ENCODE measurements around the gene RSPH10B.
"Not testable (repeated sequence)": the region's sequence is repeated elsewhere in the genome, so short reads cannot be mapped to it uniquely, and the experiment has no call there.

DNA sequence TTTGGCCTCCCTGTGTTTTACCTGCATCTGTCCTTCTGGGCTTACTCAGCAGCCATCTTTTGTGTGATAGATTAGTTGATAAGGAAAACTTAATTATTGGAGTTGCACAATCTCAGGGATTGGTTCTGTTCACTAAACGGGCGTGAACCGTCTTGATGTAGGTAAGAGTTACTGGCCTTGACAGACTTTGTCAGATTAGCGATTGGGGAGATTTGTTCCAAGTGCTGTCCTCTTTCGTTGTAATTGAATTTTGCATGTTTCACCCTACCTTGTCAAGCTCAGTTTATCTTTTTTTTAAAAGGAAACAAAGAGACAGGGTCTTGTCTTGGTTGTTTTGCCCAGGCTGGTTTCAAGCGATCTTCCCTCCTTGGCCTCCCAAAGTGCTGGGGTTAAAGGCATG is 67.5 kb downstream of the RSPH10B start:
- TF ChIP-seq, protein P1, sequence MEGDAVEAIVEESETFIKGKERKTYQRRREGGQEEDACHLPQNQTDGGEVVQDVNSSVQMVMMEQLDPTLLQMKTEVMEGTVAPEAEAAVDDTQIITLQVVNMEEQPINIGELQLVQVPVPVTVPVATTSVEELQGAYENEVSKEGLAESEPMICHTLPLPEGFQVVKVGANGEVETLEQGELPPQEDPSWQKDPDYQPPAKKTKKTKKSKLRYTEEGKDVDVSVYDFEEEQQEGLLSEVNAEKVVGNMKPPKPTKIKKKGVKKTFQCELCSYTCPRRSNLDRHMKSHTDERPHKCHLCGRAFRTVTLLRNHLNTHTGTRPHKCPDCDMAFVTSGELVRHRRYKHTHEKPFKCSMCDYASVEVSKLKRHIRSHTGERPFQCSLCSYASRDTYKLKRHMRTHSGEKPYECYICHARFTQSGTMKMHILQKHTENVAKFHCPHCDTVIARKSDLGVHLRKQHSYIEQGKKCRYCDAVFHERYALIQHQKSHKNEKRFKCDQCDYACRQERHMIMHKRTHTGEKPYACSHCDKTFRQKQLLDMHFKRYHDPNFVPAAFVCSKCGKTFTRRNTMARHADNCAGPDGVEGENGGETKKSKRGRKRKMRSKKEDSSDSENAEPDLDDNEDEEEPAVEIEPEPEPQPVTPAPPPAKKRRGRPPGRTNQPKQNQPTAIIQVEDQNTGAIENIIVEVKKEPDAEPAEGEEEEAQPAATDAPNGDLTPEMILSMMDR (IDR thresholded peaks at IDR 0.05; ENCODE audit: low read depth, low read length), result not testable (repeated sequence)
- not testable (repeated sequence) for TF ChIP-seq POLR2A (IDR thresholded peaks at IDR 0.05; ENCODE audit: extremely low read depth, insufficient read length)
